ENCODE results near the gene RPS21. TPM values are rescaled to one million over a fixed set of nuclear protein-coding genes. Genes with fewer than 3 reads are reported as not detected.
A peak's percentile ranks its signal among the peaks of the same experiment; 100 is the strongest.

The RPS21 gene
- total and polyA plus RNA-seq, 9 of the 15 experiments (the other 6 are each of a cell fraction or from before 2014, with no cell fraction given), result 1,380 to 5,647 (median 3,091) TPM

- TF ChIP-seq CBX8 (IDR thresholded peaks at IDR 0.05; ENCODE audit: borderline replicate concordance, extremely low read depth, low read depth, low read length, poor library complexity, severe bottlenecking) (no peak), RBM34 (IDR thresholded peaks at IDR 0.05; ENCODE audit: borderline replicate concordance, insufficient read depth, low read length) (no peak), FOXK1 (CRISPR knock-in tag; IDR thresholded peaks at IDR 0.05; ENCODE audit: borderline replicate concordance) (no peak), ZNF830 (CRISPR knock-in tag; IDR thresholded peaks at IDR 0.05) (0 out of 2 replicates have a peak, but pooled peaks have one; percentile 42), ZNF639 (CRISPR knock-in tag; conservative IDR thresholded peaks at IDR 0.05 in 1 of 2, IDR thresholded peaks at IDR 0.05 in 1 of 2) (peak in 1 of 2 experiments; percentile 43; a peak in 1 of 4 replicates), NUFIP1 (IDR thresholded peaks at IDR 0.05; ENCODE audit: partially characterized antibody) (no peak), CREBBP (IDR thresholded peaks at IDR 0.05; ENCODE audit: low read depth, low read length) (no peak), HNRNPUL1 (IDR thresholded peaks at IDR 0.05; ENCODE audit: low read length) (no peak), MBD1 (CRISPR knock-in tag; IDR thresholded peaks at IDR 0.05) (no peak), TCF3 (CRISPR knock-in tag; IDR thresholded peaks at IDR 0.05) (no peak), ZNF764 (CRISPR knock-in tag; IDR thresholded peaks at IDR 0.05; ENCODE audit: low read depth) (peak; percentile 88), NKRF (IDR thresholded peaks at IDR 0.05; ENCODE audit: borderline replicate concordance) (peak; percentile 83; the same call in 1 of the 2 replicates), RBM25 (IDR thresholded peaks at IDR 0.05; ENCODE audit: low read depth, low read length, severe bottlenecking) (no peak), ZNF444 (CRISPR knock-in tag; IDR thresholded peaks at IDR 0.05) (no peak), NR3C1 (CRISPR knock-in tag; IDR thresholded peaks at IDR 0.05) (no peak), ATF1 (CRISPR knock-in tag; IDR thresholded peaks at IDR 0.05) (no peak; the same call in 1 of the 2 replicates), ATF1 (tag; IDR thresholded peaks at IDR 0.05) (peak; percentile 87), PHF21A (IDR thresholded peaks at IDR 0.05; ENCODE audit: borderline replicate concordance, low read depth) (no peak), TSHZ1 (CRISPR knock-in tag; IDR thresholded peaks at IDR 0.05) (no peak)
Observed at GRCh38 chr20:62407221-62407992, 20.5 kb downstream of the RPS21 start, which contains the start of gene CABLES2 (continued).
